H1 (cell line): ENCODE data around the gene SYNDIG1. TPM values are rescaled to one million over a fixed set of nuclear protein-coding genes. Genes with fewer than 3 reads are reported as not detected.

Experiments
- BACH1 ChIP-seq: IDR thresholded peaks from 2 replicates; pipeline ENCODE4 v1.6.1; 2012; ENCODE audit warnings: low read length, improper control_type of control experiment
- BCL11A ChIP-seq, 2 experiments: IDR thresholded peaks; one replicate each; pipeline ENCODE4 v1.6.1; 2011; ENCODE audit warnings: low read depth in 2 of 2, low read length in 2 of 2, mild to moderate bottlenecking in 2 of 2
- CEBPB ChIP-seq: IDR thresholded peaks from 2 replicates; pipeline ENCODE4 v1.6.1; 2012; ENCODE audit warnings: low read depth, low read length
- EZH2 ChIP-seq: fragments of 200-600 bp; sonication (generic); IDR thresholded peaks from 2 replicates; pipeline ENCODE4 v1.7.1; 2012; ENCODE audit warnings: low read depth, mild to moderate bottlenecking, moderate library complexity, low read length, inconsistent platforms; ENCODE audit not compliant: severe bottlenecking
- JUN ChIP-seq: IDR thresholded peaks from 2 replicates; pipeline ENCODE4 v1.6.1; 2011; ENCODE audit warnings: low read depth, mild to moderate bottlenecking, improper control_type of control experiment, low read length
- NRF1 ChIP-seq: IDR thresholded peaks from 2 replicates; pipeline ENCODE4 v1.6.1; 2011; ENCODE audit warnings: mild to moderate bottlenecking, low read depth, low read length, improper control_type of control experiment
- polyA plus RNA-seq, 7 experiments: library from polyadenylated mRNA; depleted of rRNA in 3 of 7; stranded (reverse) in 5 of 7; unstranded in 2 of 7; fragments of >200 nt in 5 of 7; fragments of 200-250 nt in 2 of 7; gene quantifications; 1 replicate in 5 of 7; 2 replicates in 1 of 7; 4 replicates in 1 of 7; pipeline versions ENCODE4 v1.2.1 to v1.2.3, GENCODE V29; 2011 to 2013; ENCODE audit warnings: missing spikeins in 2 of 7, mixed read lengths in 2 of 7
- total RNA-seq: library from RNA; stranded (reverse); fragmentation: NEBNext Ultra II Directional; extraction: Animal tissue kit (Norgen Biotek cat#: 25700); gene quantifications from 2 replicates; pipeline ENCODE4 v1.2.1, GENCODE V29; 2021
- TF ChIP-seq, protein P1 (sequence below): fragments of 300-600 bp; sonication (generic); IDR thresholded peaks from 2 replicates; pipeline ENCODE4 v1.7.1; 2012; ENCODE audit warnings: low read length, moderate library complexity, mild to moderate bottlenecking, inconsistent platforms; ENCODE audit not compliant: insufficient replicate concordance

The SYNDIG1 gene
- total and polyA plus RNA-seq, 2 of the 8 experiments (the other 6 are each of a cell fraction or from before 2014, with no cell fraction given): 6.5 to 7.8 TPM

- TF ChIP-seq, protein P1, sequence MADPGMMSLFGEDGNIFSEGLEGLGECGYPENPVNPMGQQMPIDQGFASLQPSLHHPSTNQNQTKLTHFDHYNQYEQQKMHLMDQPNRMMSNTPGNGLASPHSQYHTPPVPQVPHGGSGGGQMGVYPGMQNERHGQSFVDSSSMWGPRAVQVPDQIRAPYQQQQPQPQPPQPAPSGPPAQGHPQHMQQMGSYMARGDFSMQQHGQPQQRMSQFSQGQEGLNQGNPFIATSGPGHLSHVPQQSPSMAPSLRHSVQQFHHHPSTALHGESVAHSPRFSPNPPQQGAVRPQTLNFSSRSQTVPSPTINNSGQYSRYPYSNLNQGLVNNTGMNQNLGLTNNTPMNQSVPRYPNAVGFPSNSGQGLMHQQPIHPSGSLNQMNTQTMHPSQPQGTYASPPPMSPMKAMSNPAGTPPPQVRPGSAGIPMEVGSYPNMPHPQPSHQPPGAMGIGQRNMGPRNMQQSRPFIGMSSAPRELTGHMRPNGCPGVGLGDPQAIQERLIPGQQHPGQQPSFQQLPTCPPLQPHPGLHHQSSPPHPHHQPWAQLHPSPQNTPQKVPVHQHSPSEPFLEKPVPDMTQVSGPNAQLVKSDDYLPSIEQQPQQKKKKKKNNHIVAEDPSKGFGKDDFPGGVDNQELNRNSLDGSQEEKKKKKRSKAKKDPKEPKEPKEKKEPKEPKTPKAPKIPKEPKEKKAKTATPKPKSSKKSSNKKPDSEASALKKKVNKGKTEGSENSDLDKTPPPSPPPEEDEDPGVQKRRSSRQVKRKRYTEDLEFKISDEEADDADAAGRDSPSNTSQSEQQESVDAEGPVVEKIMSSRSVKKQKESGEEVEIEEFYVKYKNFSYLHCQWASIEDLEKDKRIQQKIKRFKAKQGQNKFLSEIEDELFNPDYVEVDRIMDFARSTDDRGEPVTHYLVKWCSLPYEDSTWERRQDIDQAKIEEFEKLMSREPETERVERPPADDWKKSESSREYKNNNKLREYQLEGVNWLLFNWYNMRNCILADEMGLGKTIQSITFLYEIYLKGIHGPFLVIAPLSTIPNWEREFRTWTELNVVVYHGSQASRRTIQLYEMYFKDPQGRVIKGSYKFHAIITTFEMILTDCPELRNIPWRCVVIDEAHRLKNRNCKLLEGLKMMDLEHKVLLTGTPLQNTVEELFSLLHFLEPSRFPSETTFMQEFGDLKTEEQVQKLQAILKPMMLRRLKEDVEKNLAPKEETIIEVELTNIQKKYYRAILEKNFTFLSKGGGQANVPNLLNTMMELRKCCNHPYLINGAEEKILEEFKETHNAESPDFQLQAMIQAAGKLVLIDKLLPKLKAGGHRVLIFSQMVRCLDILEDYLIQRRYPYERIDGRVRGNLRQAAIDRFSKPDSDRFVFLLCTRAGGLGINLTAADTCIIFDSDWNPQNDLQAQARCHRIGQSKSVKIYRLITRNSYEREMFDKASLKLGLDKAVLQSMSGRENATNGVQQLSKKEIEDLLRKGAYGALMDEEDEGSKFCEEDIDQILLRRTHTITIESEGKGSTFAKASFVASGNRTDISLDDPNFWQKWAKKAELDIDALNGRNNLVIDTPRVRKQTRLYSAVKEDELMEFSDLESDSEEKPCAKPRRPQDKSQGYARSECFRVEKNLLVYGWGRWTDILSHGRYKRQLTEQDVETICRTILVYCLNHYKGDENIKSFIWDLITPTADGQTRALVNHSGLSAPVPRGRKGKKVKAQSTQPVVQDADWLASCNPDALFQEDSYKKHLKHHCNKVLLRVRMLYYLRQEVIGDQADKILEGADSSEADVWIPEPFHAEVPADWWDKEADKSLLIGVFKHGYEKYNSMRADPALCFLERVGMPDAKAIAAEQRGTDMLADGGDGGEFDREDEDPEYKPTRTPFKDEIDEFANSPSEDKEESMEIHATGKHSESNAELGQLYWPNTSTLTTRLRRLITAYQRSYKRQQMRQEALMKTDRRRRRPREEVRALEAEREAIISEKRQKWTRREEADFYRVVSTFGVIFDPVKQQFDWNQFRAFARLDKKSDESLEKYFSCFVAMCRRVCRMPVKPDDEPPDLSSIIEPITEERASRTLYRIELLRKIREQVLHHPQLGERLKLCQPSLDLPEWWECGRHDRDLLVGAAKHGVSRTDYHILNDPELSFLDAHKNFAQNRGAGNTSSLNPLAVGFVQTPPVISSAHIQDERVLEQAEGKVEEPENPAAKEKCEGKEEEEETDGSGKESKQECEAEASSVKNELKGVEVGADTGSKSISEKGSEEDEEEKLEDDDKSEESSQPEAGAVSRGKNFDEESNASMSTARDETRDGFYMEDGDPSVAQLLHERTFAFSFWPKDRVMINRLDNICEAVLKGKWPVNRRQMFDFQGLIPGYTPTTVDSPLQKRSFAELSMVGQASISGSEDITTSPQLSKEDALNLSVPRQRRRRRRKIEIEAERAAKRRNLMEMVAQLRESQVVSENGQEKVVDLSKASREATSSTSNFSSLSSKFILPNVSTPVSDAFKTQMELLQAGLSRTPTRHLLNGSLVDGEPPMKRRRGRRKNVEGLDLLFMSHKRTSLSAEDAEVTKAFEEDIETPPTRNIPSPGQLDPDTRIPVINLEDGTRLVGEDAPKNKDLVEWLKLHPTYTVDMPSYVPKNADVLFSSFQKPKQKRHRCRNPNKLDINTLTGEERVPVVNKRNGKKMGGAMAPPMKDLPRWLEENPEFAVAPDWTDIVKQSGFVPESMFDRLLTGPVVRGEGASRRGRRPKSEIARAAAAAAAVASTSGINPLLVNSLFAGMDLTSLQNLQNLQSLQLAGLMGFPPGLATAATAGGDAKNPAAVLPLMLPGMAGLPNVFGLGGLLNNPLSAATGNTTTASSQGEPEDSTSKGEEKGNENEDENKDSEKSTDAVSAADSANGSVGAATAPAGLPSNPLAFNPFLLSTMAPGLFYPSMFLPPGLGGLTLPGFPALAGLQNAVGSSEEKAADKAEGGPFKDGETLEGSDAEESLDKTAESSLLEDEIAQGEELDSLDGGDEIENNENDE: no peak
- TF ChIP-seq CEBPB (no peak), NRF1 (no peak), BACH1 (no peak), JUN (no peak), EZH2 (no peak), BCL11A (IDR thresholded peaks at IDR 0.05; ENCODE audit: low read depth in 2 of 2, low read length in 2 of 2) (no peak)
Measured at GRCh38 chr20:24543741-24544140, 74.3 kb downstream of the SYNDIG1 start (continued).
